WTC11 (cell line): ENCODE data around the gene ARCN1. TPM values are rescaled to one million over a fixed set of nuclear protein-coding genes. Genes with fewer than 3 reads are reported as not detected.

Source experiments
- ATAC-seq: fragments of 200-7000 bp; cut with Tn5 transposase; 2 replicates; pipeline ENCODE4 v1.10.0; 2021; ENCODE audit warnings: mild to moderate bottlenecking, moderate library complexity
- CTCF ChIA-PET: fragments of 300-600 bp; sonication (Branson Sonifier 250); formaldehyde crosslinking; loops from one replicate; lab custom pipeline; 2021; ENCODE audit warnings: antibody characterized with exemption; lab: Charles Lee
- POLR2A ChIA-PET: fragments of 350-600 bp; sonication (Branson Sonifier 250); formaldehyde crosslinking; loops from one replicate; lab custom pipeline; 2021; ENCODE audit warnings: antibody characterized with exemption; lab: Charles Lee
- DNase-seq: peaks from one replicate; pipeline ENCODE4 v3.0.0; 2021; ENCODE audit warnings: low spot score
- H3K27ac Mint-ChIP-seq: 2 replicates; pipeline ENCODE4 v1.8.0; 2021; ENCODE audit warnings: mixed read lengths
- H3K27me3 Mint-ChIP-seq: 2 replicates; pipeline ENCODE4 v1.8.0; 2021; ENCODE audit warnings: low read depth, mild to moderate bottlenecking, moderate library complexity, mixed read lengths
- H3K36me3 Mint-ChIP-seq: 2 replicates; pipeline ENCODE4 v1.8.0; 2021; ENCODE audit warnings: mixed read lengths
- H3K4me1 Mint-ChIP-seq: 2 replicates; pipeline ENCODE4 v1.8.0; 2022; ENCODE audit warnings: mixed read lengths
- H3K4me3 Mint-ChIP-seq: 2 replicates; pipeline ENCODE4 v1.8.0; 2021; ENCODE audit warnings: mild to moderate bottlenecking, moderate library complexity, mixed read lengths
- H3K9me3 Mint-ChIP-seq: 2 replicates; pipeline ENCODE4 v1.8.0; 2021; ENCODE audit warnings: mixed read lengths
- ATF6 ChIP-seq: sonication (generic); formaldehyde crosslinking; IDR thresholded peaks from 2 replicates; pipeline ENCODE4 v1.8.1; 2023; ENCODE audit warnings: mild to moderate bottlenecking, missing genetic modification reagents
- ESRRA ChIP-seq: sonication (generic); formaldehyde crosslinking; IDR thresholded peaks from 2 replicates; pipeline ENCODE4 v1.8.1; 2022; ENCODE audit warnings: mild to moderate bottlenecking, missing genetic modification reagents, borderline replicate concordance
- ETV6 ChIP-seq: sonication (generic); formaldehyde crosslinking; IDR thresholded peaks from 2 replicates; pipeline ENCODE4 v1.8.1; 2022; ENCODE audit warnings: mild to moderate bottlenecking, missing genetic modification reagents
- FOXJ3 ChIP-seq: sonication (generic); formaldehyde crosslinking; IDR thresholded peaks from 2 replicates; pipeline ENCODE4 v1.9.0; 2021; ENCODE audit warnings: missing genetic modification reagents, mild to moderate bottlenecking, borderline replicate concordance
- FOXK1 ChIP-seq: sonication (generic); formaldehyde crosslinking; IDR thresholded peaks from 2 replicates; pipeline ENCODE4 v1.8.0; 2022; ENCODE audit warnings: mild to moderate bottlenecking, moderate library complexity, missing genetic modification reagents
- GRHL2 ChIP-seq: fragments of 250-450 bp; sonication (Bioruptor Pico); IDR thresholded peaks from 2 replicates; pipeline ENCODE4 v1.8.0; 2022; ENCODE audit warnings: mild to moderate bottlenecking, moderate library complexity; ENCODE audit not compliant: insufficient replicate concordance, severe bottlenecking
- HMGXB4 ChIP-seq: sonication (generic); formaldehyde crosslinking; IDR thresholded peaks from 2 replicates; pipeline ENCODE4 v1.8.1; 2023; ENCODE audit warnings: mild to moderate bottlenecking, moderate library complexity, missing genetic modification reagents
- IRF1 ChIP-seq: sonication (generic); formaldehyde crosslinking; IDR thresholded peaks from 2 replicates; pipeline ENCODE4 v1.8.0; 2023; ENCODE audit warnings: missing genetic modification reagents
- NFATC4 ChIP-seq: fragments of 250-450 bp; sonication (Bioruptor Pico); IDR thresholded peaks from 2 replicates; pipeline ENCODE4 v1.9.0; 2021; ENCODE audit warnings: mild to moderate bottlenecking
- NR3C1 ChIP-seq: sonication (generic); formaldehyde crosslinking; conservative IDR thresholded peaks from 2 replicates; pipeline ENCODE4 v1.8.1; 2023; ENCODE audit warnings: low read depth, mild to moderate bottlenecking, missing genetic modification reagents
- OVOL2 ChIP-seq: fragments of 250-450 bp; sonication (Bioruptor Pico); IDR thresholded peaks from 2 replicates; pipeline ENCODE4 v1.9.0; 2021; ENCODE audit warnings: mild to moderate bottlenecking, borderline replicate concordance
- PREB ChIP-seq: sonication (generic); formaldehyde crosslinking; IDR thresholded peaks from 2 replicates; pipeline ENCODE4 v1.8.1; 2022; ENCODE audit warnings: mild to moderate bottlenecking, missing genetic modification reagents, moderate library complexity, borderline replicate concordance
- SMAD3 ChIP-seq: sonication (generic); formaldehyde crosslinking; IDR thresholded peaks from 2 replicates; pipeline ENCODE4 v1.8.0; 2022; ENCODE audit warnings: missing genetic modification reagents, mild to moderate bottlenecking, borderline replicate concordance
- SP1 ChIP-seq: sonication (generic); formaldehyde crosslinking; conservative IDR thresholded peaks from 2 replicates; pipeline ENCODE4 v1.8.1; 2022; ENCODE audit warnings: missing genetic modification reagents
- TEAD4 ChIP-seq: sonication (generic); formaldehyde crosslinking; IDR thresholded peaks from 2 replicates; pipeline ENCODE4 v1.8.0; 2022; ENCODE audit warnings: mild to moderate bottlenecking, missing genetic modification reagents
- USF1 ChIP-seq: sonication (generic); formaldehyde crosslinking; IDR thresholded peaks from 2 replicates; pipeline ENCODE4 v1.8.0; 2022; ENCODE audit warnings: mild to moderate bottlenecking, missing genetic modification reagents
- ZMAT4 ChIP-seq: fragments of 250-450 bp; sonication (Bioruptor Pico); IDR thresholded peaks from 2 replicates; pipeline ENCODE4 v1.9.0; 2021; ENCODE audit warnings: mild to moderate bottlenecking
- ZNF512 ChIP-seq: sonication (generic); formaldehyde crosslinking; IDR thresholded peaks from 2 replicates; pipeline ENCODE4 v1.8.1; 2022; ENCODE audit warnings: missing genetic modification reagents, borderline replicate concordance
- total RNA-seq: library from RNA; stranded (reverse); gene quantifications from 3 replicates; pipeline ENCODE4 v1.2.3, GENCODE V29; 2021

Gene ARCN1
- total RNA-seq, 1 experiment from 2014 or later, result 154 TPM

- TF ChIP-seq ATF6 (CRISPR knock-in tag), result no peak
- TF ChIP-seq SMAD3 (CRISPR knock-in tag), result no peak
- no peak for TF ChIP-seq NFATC4 (CRISPR knock-in tag)
- TF ChIP-seq PREB (CRISPR knock-in tag), result no peak
- TF ChIP-seq USF1 (CRISPR knock-in tag), result no peak
- TF ChIP-seq, all 79 proteins: peak for 0
Observed at GRCh38 chr11:118587952-118588351, 15.7 kb downstream of the ARCN1 start (continued).

- ChIA-PET CTCF (interaction anchor here (0.6 to 3.4 kb wide), 3 partner anchors 17 to 174 kb away, joined by 4 to 110 read pairs (median 39); partner anchors contain the start of gene PHLDB1), POLR2A (interaction anchor here (0.7 kb wide), 1 partner anchor 50 kb away, joined by 7 read pairs; no protein-coding TSS in a partner anchor)
- Mint-ChIP-seq H3K27me3 (no peaks in the 10 kb centered on the region), H3K4me3 (no peak overlapping the region), H3K9me3 (no peaks in the 10 kb centered on the region), H3K27ac (no peak overlapping the region), H3K36me3 (peaks cover 72% of the 10 kb centered on the region), H3K4me1 (no peaks in the 10 kb centered on the region)
- TF ChIP-seq GRHL2, result no peak
- TF ChIP-seq ESRRA (CRISPR knock-in tag), result no peak
- TF ChIP-seq NR3C1 (CRISPR knock-in tag), result no peak
- no peak for TF ChIP-seq SP1 (CRISPR knock-in tag)
- no peak for TF ChIP-seq OVOL2
- no peak for TF ChIP-seq FOXK1 (CRISPR knock-in tag)
- TF ChIP-seq ETV6 (CRISPR knock-in tag), result no peak
- no peak for TF ChIP-seq HMGXB4 (CRISPR knock-in tag)
- TF ChIP-seq FOXJ3 (CRISPR knock-in tag), result no peak
- no peak for TF ChIP-seq TEAD4 (CRISPR knock-in tag)
- TF ChIP-seq IRF1, result no peak
- TF ChIP-seq ZNF512 (CRISPR knock-in tag), result no peak
- TF ChIP-seq ZMAT4 (CRISPR knock-in tag), result no peak
- ATAC-seq (no peak), DNase-seq (no peak)
Observed at GRCh38 chr11:118592616-118593367, 20.6 kb downstream of the ARCN1 start.
